Pancreas (tissue), 10 donors: ENCODE measurements around the gene SHTN1. TPM values are rescaled to one million over a fixed set of nuclear protein-coding genes. Genes with fewer than 3 reads are reported as not detected.

Experiments used
- ATAC-seq, 4 donors: fragments of 200-7000 bp; cut with Tn5 transposase; one replicate each; pipeline versions ENCODE4 v1.8.0 to v1.9.1; 2020; ENCODE audit warnings: mild to moderate bottlenecking in 4 of 4, moderate library complexity in 4 of 4
- DNase-seq, 6 donors: peaks; one replicate each; pipeline ENCODE4 v3.0.0-alpha.2; 2020
- FAIRE-seq: peaks from 2 replicates; lab custom pipeline; 2012; peaks lifted over from hg19 to GRCh38; lab: Jason Lieb, UNC
- H3K27ac ChIP-seq, 4 donors: fragments of 200-600 bp; sonication (generic); 1 replicate in 3 of 4; 2 replicates in 1 of 4; pipeline versions ENCODE4 v1.5.0 to v1.8.0; 2020
- H3K27me3 ChIP-seq, 4 donors: fragments of 200-600 bp; one replicate each; pipeline ENCODE4 v1.8.0; 2021
- H3K36me3 ChIP-seq, 3 donors: fragments of 200-600 bp; sonication (generic) in 1 of 3; one replicate each; pipeline versions ENCODE4 v1.5.0 to v1.8.0; 2020 to 2021
- H3K4me1 ChIP-seq, 3 donors: fragments of 200-600 bp; one replicate each; pipeline ENCODE4 v1.8.0; 2021
- H3K4me3 ChIP-seq, 4 donors: fragments of 200-600 bp; sonication (generic) in 2 of 4; one replicate each; pipeline versions ENCODE4 v1.5.0 to v1.8.0; 2020 to 2021
- H3K9me3 ChIP-seq, 4 donors: fragments of 200-600 bp; one replicate each; pipeline ENCODE4 v1.8.0; 2021
- WGBS, 2 donors: extraction: QIAGEN DNeasy Blood & Tissue Kit; methylation state at CpG; one replicate each; pipeline ENCODE4 v1.1.7; 2013; 5-methylcytosine and 5-hydroxymethylcytosine counted together
- intact Hi-C, 3 donors: fragments of 100-400 bp; cut with DNase I; formaldehyde crosslinking; loops; one replicate each; pipeline versions ENCODE4 v1.11.1 to v1.14.2; 2022
- polyA plus RNA-seq, 2 donors: library from polyadenylated mRNA; stranded (reverse); fragments of 200-250 nt; gene quantifications; one replicate each; pipeline ENCODE4 v1.2.3, GENCODE V29; 2013
- total RNA-seq, 6 donors: library from RNA; stranded (reverse); fragmentation: NEBNext Ultra II Directional in 4 of 6; extraction: Animal tissue kit (Norgen Biotek cat#: 25700) in 4 of 6; gene quantifications; one replicate each; pipeline versions ENCODE4 v1.2.1 to v1.2.4, GENCODE V29; 2021 to 2023
- TF ChIP-seq, protein P1 (sequence below), 4 donors: fragments of 200-600 bp; sonication (generic) in 3 of 4; IDR thresholded peaks; one replicate each; pipeline versions ENCODE4 v1.5.0 to v1.8.0; 2021; ENCODE audit warnings: antibody characterized with exemption in 4 of 4
- donor health status: healthy with polysubstance abuse.
- donor health status: DM: no; HTN: no; CAD: no; lungs with moderate emphysema.
- donor health status: DM: no; HTN: no; CAD: no.
- donor health status: control.
- donor health status: control.
- donor health status: Bipolar disorder and iron deficiency.
- donor health status: DM: yes; HTN: yes; CAD: no.
- donor health status: DM: no; HTN: no; CAD: no.
- donor health status: DM: no; HTN: no; CAD: no.
- donor health status: DM: yes; HTN: yes; CAD: no.

SHTN1 gene
- total and polyA plus RNA-seq, 8 donors, result 12.7 to 31.6 (median 20.2) TPM

GRCh38 chr10:116893686-116894037, 111.3 kb downstream of the SHTN1 start:
- TF ChIP-seq, protein P1, sequence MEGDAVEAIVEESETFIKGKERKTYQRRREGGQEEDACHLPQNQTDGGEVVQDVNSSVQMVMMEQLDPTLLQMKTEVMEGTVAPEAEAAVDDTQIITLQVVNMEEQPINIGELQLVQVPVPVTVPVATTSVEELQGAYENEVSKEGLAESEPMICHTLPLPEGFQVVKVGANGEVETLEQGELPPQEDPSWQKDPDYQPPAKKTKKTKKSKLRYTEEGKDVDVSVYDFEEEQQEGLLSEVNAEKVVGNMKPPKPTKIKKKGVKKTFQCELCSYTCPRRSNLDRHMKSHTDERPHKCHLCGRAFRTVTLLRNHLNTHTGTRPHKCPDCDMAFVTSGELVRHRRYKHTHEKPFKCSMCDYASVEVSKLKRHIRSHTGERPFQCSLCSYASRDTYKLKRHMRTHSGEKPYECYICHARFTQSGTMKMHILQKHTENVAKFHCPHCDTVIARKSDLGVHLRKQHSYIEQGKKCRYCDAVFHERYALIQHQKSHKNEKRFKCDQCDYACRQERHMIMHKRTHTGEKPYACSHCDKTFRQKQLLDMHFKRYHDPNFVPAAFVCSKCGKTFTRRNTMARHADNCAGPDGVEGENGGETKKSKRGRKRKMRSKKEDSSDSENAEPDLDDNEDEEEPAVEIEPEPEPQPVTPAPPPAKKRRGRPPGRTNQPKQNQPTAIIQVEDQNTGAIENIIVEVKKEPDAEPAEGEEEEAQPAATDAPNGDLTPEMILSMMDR (IDR thresholded peaks at IDR 0.05), result no peak
- Histone ChIP-seq H3K4me3 (no peak overlapping the region), H3K27ac (no peak overlapping the region), H3K27me3 (no peaks in the 10 kb centered on the region), H3K36me3 (no peaks in the 10 kb centered on the region), H3K9me3 (no peaks in the 10 kb centered on the region), H3K4me1 (peaks cover 0 to 3% (median 0%) of the 10 kb centered on the region in 3 donors)
- intact Hi-C loops, result no loop called here
- no peak for FAIRE-seq
- DNase-seq, result no peak
- ATAC-seq, result no peak

DNA sequence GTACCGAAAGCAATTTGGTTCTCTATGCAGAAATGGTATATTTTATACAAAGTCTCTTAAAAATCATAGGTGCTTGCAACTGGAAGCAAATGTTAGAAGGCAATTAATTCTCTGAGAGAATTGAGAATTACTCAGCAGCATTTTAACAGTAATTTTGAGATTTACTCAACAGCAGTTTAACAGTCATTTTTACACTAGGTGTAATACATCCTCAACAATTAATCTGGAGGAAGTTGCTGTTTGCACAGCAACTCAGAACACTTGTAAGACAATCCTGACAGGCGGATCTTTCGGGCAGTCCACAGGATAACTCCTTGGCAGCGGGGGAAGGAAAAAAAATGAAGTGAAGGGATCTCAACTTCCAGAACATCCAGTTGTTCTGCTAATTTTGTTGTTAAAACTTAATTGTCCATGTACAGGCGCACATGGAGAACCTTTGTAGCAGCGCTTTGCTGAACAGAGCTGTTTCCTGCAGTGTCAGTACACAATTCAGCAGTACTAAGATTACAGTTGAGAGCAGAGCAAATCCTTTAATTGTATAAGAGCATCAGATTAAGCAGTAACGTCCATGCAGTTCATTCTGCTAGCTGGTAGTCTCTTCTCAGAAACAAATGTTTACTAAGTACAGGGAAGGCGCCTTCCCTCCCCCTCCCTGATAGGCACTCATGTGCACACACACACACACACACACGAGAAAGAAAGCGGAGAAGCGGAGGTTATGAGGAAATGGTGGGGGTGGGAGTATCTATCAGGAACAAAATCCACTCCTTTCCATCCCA, 111.9 kb downstream of the SHTN1 start:
- H3K27ac ChIP-seq, result no peak overlapping the region
- FAIRE-seq, result no peak
- no peaks in the 10 kb centered on the region for H3K36me3 ChIP-seq
- H3K4me1 ChIP-seq, result peaks cover 0 to 7% (median 0%) of the 10 kb centered on the region in 3 donors
- intact Hi-C loops, result no loop called here
- 80 to 81% methylated on average over 11 of the region's 11 CpGs for WGBS, 2 donors
- DNase-seq, result no peak
- TF ChIP-seq, protein P1 (IDR thresholded peaks at IDR 0.05), result no peak
- no peaks in the 10 kb centered on the region for H3K27me3 ChIP-seq
- H3K9me3 ChIP-seq, result no peaks in the 10 kb centered on the region
- no peak overlapping the region for H3K4me3 ChIP-seq
- ATAC-seq, result no peak

DNA sequence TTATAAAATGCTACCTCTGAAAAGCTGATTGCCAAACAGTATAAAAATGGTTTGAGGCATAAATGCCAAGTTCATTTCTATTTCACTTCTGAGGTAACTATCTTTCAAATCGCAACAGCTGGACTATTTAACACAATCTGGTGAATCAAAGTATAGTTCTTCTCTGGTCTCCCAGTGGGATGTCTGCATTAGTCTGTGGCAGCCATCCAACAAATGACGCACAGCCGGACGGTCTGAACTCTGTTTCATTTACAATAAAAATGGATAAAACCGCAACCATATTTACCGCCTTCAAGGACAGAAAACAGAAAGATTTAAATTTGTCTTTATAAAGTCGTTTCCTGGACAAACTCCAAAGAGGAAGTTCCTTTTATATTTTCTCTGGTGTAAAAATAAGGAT, 113.8 kb downstream of the SHTN1 start:
- Histone ChIP-seq H3K27me3 (no peaks in the 10 kb centered on the region), H3K4me1 (peaks cover 0 to 7% (median 0%) of the 10 kb centered on the region in 3 donors), H3K36me3 (no peaks in the 10 kb centered on the region), H3K27ac (no peak overlapping the region), H3K4me3 (no peak overlapping the region), H3K9me3 (no peaks in the 10 kb centered on the region)
- TF ChIP-seq, protein P1 (IDR thresholded peaks at IDR 0.05), result no peak
- FAIRE-seq, result peak; percentile 29
- intact Hi-C loops, result no loop called here
- no peak for ATAC-seq
- peak in 1 of 6 donors; percentile 27 for DNase-seq
- WGBS, 2 donors, result 75 to 83% methylated on average over 7 of the region's 7 CpGs

GRCh38 chr10:116889066-116889465, 115.9 kb downstream of the SHTN1 start:
- TF ChIP-seq, protein P1 (IDR thresholded peaks at IDR 0.05), result no peak
- H3K9me3 ChIP-seq, result no peaks in the 10 kb centered on the region
- intact Hi-C loops, result no loop called here
- 91 to 95% methylated on average over 3 of the region's 3 CpGs for WGBS, 2 donors
- no peak for FAIRE-seq
- no peaks in the 10 kb centered on the region for H3K27me3 ChIP-seq
- peaks cover 0 to 7% (median 0%) of the 10 kb centered on the region in 3 donors for H3K4me1 ChIP-seq
- H3K27ac ChIP-seq, result peak overlapping the region in 1 of 4 donors; percentile 9
- DNase-seq, result no peak
- no peak overlapping the region for H3K4me3 ChIP-seq
- ATAC-seq, result no peak
- H3K36me3 ChIP-seq, result no peaks in the 10 kb centered on the region
